ENCODE results near the gene ITIH3.

The ITIH3 gene

DNA sequence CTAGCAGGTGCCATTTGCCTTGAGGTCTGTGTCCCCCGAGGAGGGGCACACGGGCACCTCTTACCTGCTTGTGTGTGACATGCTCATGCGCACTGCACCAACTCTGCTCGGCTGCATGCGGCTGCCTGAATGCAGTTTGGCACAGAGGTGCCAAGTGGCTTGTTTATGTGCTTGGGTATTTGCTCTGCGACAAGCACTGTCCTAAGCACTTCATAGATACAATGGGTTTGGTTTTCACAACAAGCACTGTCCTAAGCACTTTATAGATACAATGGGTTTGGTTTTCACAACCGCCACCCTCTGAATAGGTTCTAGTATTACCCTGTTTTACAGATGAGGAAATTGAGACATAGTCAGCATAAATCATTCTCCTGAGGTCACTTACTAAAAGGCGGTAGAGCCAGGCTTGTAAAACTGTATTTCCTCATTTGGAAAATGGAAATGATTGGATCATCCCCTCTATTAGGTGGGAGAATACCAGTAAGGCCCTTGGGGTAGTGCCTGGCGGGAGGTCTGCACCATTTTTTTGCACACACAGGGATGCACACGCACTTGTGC is 35.4 kb downstream of the ITIH3 start:
- no peak for DNase-seq

DNA sequence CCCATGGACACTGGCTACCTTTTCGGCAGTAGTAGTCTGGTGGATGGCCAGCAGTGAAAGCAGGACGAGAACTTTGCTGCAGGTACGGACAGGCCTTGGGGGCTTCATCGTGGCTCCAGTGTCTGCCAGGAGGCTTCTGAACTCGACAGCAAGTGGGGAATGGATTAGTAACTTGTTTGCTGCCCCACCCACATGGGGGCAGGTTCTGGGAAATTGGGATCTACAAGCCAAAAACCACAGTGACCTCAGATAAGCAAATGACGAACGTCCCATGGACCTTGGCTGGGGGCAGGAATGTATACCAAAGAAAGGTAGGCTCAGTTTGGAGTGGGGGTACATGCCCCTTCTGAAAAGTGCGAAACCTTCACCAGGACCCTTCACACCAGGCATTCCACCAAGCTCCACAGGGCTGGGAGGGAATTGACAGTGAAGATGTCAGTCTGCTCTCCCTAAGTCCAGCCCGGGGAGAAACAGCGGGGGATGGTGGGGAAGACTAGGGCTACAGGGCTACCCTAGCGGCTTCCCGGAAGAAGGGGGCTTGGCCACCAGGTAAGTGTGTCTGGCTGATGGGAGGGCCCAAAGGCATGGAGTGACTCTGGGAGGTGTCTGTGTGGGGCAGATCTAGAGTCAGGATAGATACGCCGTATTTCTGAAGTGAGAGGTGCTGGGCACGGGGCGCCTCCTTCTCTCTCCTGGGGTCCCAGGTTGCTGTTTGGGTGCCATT is 36.1 kb downstream of the ITIH3 start, which contains the start of gene ITIH4:
Gene ITIH4, minus strand, starts transcription at position 138 of the 724 bp plus-strand sequence. Its CDS starts 30 bp downstream, at position 108.
- DNase-seq = no peak

DNA sequence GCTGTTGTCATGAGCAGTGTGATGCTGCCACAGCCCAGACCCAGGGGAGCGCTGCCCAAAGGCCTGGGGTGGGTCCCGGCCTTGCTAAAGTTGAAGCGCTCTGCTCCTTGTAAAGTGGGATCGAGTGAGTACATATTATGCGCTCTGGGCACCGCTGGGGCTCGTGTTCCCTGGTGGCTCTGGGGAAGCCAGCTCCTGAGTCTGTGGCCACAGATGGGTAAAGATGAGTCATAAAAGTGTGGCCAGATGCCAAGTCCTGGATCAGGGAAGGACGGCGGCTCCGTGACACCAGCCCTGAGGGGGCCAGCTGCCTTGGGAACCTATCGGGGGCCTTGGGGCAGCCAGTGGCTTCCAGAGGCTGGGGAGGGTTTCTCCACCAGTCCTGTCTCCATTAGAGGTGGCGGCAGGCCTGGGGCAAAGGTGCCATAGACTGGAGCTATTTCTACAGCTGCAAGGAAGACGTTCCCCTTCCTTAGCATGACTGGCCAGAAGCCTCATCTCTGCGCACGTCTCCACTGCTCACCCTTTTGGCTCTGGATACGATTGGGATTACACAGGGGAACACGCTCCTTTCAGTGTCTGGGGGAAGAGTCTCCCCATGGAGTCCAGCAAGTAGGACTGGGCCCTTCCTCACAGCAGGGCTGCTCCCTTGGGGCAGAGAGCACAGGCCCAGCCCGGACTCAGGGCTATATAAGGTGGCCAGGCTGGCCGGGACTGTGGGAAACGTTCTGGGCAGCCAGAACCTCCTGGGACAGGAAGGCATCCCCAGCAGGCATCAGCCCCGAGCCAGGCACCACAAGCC is 37.1 kb downstream of the ITIH3 start:
- DNase-seq = no peak

DNA sequence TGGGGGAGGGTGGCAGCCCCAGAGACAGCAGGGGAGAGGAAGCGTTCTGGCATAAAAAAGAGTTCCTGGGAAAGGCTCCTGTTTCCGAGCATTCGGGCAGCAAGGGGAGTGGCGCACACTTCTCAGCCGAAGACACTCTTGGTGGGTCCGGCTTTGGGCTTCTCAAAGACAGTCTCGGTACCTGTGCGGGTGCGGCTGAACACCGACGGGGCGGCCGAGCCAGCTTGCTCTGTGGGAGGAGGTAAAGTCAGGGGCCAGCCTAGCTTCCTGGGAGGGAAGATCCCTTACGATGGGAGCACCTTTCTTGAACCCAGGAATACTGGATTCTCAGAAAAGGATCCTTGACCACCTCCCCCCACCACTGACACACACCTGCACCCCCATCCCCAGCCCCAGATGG is 38.6 kb downstream of the ITIH3 start:
- DNase-seq = no peak

DNA sequence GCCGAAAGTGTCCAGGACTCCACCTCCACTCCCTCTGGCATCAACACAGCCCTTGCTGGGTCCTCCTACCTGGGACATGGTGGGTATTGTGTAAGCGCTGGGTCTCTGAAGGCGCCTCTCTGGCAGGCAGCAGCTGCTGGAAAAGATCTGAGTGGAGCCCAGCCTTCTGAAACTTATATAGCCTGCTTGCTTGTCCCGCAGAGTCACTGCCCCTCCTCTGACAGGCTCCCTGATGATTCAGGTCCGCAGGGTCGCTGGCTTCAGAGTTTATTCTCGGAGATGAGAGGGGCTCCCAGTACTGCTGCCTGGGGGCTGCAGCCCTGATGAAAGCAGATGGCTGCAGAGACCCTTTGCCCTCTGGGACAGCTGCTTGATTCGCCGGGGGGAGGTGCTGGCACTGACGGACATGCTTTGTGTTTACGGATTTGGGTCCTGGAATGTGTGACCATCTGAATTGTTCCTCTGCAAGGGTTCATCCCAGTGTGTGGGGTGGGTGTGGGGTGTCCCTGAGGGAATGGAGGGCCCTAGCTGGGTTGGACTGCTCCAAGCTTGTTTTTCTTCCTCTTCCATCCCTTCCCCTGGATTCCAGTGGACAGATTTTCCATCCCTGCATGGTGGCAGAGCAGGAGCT is 40.4 kb downstream of the ITIH3 start, which contains the start of gene MUSTN1:
Gene MUSTN1, minus strand, starts transcription at position 149 of the 631 bp plus-strand sequence. Its CDS starts 71 bp downstream, at position 78.
- DNase-seq = no peak

DNA sequence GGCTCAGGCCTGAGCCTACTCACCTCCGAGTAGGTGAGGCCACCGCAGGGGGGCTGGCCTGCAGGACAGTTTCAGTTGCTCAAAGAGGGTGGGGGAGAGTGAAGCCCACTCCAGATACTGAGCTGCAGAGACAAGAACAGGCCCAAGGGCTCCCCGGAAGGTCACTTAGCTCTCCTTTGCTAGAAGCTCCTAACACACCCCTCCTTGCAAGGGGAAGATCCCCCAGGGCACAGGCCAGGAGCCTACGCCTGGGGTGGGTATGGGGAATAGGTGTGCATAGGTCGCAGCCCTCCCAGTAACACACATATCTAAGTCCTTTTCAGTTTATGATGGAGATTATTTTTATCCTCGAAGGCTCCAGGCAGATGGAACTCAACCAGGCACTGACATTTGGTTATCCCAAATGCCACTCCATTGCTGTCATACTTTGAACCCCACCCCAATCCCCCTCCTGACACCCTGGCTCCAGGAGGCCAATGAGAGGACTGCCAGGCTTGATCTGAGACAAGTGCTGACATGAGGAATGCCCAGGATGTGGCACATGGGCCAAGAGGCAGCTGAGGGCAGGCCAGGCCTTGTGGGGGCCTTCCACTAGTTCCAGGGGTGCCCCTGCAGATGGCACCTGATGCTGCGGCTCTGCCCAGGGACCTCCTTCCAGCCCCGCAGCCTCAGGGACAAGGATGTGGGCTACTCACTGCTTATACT is 41.3 kb downstream of the ITIH3 start:
- no peak for DNase-seq

DNA sequence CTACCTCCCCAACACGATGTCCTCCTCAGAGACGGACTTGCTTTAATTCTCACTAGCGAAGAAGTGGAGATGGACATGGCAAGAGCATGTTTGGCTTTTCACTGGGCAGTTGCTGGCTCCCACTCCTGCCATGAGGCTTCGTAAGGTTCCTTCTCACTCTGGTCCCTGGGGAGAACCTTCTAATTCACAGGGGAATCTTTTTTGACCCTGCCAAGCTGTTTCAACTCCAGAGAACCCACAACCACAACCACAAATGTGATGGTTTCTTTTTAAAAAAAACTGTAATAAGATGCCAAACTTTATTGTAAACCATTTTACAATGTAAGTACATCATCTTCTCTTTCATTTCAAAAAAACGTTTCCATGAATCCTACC is 41.9 kb downstream of the ITIH3 start:
- DNase-seq = no peak

DNA sequence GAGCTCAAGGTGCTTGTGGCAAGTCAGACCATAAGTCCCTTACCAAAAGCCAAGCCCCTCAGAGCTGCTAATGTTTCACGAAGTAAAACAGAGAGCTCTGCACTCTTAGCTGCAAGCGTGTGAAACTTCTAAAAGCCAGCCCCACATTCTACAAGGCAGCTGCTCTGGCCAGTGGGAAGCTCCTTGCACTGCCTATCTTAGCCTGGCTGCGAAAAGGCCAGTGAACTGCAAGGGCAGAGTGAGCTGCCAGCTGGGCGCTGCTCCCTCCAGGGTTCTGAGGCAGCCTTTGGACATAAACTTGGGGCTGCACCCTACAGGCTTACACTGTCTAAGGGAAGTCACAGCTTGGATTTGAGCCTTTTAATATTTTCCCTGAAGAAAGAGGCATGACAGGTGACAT is 42.4 kb downstream of the ITIH3 start:
- no peak for DNase-seq

DNA sequence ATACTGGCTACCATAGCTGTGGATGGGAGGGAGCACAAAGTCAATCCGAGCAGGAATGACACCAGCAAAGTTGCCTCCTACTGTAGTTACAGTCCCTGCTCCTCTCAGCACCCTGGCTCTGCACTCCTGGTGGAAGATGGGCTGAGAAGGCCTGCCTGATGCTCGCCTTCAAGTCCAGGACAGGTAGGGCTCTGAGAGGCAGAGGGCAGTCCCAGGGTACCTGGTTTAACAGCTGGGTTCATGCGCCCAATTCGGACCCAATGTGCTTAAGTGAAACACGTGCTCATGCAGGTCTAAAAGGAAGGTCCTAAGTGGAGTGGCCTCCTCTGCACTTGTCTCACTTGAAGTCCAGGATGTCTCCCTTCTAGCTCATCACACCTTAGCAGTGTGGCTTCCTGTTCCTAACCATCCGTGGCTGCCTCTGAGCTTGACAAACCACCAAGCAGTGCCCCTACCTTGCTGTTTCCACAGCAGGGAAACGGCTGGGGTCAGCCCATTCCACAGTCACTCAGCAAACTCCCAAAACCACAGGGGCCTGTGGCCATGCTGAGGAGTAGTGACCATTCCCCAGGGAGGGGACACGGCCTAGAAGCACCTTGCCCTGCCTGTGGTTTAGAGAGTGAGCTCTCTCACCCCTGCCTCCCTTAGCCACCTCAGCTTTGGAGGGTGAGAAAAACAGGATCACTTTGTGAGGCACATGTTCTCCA is 44.1 kb downstream of the ITIH3 start:
- DNase-seq = peak in 1 of 2 donors; percentile 23

DNA sequence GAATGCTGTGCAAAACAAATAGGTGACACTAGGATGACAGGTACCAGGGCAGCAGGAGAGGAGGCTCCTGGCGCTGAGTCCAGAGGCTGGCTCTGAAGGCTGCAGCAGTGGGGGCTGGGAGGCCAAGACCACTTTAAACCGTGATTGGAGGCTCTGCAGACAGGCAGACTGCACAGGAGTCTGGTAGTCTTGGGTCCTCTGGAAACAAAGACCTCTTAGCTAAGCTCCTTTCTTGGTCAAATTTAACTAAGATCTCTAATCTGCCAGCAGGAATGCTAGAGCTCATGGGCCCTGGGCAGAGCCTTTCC is 44.6 kb downstream of the ITIH3 start:
- DNase-seq = no peak

DNA sequence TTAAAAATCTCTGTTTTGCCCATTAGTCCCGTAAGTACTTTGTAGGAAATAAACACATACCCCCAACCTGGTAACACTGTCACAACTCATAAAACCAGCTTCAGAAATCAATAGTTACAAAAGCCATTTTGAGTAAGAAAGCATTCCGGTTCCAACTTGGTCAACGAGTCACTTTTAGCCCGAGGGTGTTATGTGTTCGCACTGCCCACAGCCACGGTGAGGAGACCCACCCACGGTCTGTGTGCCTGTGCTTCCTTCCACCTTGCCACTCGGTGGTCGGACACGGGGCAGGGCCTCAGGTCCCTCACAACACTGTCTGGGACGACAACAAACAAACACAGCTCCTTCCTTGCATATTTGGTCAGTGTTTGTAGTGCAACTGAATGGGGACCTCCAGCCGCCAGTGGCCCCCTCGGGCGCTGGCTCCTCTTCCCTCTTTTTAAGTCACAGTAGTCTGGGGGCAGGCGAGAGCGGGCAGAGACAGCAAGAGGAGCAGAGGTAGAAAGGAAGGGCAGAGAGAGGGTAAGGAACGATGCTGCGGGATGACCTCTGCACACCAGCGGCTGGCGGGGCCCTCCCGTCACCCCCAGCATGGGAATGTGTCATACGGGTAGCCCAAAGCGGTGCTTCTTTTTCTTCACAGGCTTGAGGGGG is 45.4 kb downstream of the ITIH3 start:
- DNase-seq = no peak

DNA sequence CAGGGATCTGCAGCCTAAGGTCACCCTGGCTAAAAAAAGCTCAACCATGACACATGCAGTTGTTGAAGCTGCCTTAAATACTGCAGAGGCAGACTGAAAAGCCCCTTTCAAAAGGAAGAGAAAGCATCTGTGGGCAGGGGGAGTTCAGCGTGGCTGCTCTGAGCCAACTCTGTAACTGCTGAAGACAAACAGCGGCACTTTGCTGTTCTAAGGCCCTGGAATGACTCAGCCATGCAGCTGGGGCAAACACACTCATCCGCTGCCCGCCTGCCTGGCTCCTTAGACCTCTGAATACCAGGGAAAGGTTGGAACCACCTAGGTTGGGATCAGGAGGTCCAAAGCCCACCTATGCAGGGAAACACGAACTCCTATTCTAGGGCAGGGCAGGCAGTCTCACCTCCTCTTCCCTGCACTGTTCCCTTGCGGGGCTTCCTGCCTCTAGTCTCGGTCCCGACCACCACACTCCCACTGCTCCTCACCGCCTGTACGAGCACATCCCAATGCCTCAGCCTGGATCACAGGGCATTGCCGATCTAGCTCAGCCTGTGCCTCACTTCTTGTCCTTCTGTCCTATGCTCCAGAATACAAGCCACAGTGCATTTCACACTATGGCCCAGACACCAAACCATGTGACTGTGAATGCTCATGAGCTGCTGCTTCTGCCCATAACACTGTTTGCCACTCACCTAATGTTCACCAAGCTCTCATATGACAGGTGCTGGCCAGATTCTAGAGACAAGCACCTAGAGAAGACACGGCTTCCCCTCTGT is 46.8 kb downstream of the ITIH3 start:
- no peak for DNase-seq

DNA sequence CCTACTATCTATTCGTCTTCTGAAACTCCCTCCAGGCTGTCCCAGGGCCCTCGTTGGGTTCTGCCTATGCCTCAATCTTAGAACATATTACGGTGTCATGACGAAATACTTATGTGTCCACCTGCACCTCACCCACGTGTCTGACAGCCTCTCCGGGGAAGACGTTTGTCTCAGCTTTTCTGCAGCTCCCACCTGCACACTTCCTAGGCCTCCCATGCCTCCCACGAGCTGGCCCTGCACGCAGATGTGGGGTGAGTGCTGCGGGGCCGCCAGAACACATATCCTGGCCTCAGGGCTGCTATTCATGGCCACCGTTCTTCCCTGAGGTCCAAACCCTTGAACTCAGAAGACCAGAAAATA is 47.4 kb downstream of the ITIH3 start:
- no peak for DNase-seq

DNA sequence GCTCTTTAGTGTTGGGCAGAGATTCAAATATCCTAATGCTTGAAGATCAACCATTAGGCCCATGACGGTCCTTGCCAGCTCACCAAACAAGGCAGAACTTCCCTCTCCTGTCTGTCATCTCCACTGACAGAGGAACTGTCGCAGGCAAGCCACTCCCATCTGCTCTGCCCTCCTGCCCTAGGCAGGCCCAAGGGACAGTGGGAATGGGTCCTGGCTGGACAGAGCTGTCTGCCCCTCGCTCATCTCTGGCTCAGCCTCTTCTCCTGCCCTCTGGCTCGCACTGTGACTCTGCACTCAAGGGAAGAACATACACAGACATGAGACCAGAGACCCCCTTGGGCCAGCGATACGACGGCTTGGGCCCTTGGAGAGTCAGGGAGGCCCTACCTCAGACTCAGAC is 47.8 kb downstream of the ITIH3 start:
- no peak for DNase-seq

DNA sequence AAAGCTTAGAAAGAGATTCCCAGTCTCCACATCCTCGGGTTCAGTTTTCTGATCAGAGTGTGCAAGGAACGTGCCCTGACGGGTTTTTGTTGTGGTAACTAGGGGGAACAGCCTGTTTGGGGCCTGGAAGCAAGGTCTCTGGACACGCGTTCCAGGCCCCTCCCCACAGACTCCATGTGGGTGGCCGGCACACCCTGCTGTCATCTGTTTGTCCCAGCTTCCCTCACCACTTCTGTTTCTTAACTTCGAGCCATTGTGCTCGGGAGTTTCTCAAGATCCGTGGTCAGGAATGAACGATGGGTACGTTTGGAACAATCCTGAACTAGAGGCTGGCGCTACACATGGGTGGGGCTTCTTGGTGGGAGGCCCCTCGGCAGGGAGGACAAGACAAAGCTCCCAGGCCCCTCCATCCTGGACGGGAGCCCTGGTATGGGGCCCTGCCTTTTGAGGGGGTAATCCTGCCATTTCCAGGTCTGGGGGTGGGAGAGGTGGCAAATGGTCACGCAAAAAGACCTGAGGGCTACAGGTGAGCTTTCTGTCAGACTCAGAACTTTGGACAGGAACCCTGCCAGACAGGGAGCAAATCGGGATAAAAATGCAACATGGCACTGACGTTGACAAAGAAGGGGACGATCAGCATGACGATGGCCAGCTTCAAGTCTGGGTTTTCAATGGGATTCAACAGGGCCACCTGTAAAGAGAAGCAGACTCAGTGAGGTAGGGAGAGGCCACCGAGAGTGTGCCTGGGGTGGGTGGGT is 48.7 kb downstream of the ITIH3 start:
- DNase-seq = no peak

DNA sequence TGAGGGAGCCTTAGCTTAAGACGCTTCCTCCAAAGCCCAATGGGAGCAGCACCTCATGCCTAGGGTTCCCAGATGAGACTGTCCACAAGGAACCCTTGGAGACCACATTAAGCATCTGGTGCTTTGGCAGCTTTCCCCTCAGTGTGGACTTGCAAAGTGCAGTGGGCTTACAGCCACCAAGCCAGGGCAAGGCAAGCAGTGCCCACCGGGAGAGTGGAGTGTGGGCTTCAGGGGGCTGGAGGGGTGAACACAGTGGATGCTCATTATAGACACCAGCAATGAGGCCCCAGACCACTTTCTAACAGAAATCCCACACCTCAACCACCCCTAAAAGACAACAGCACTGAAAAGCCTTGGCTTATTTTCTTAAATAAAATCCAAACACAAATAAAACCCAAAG is 49.3 kb downstream of the ITIH3 start:
- DNase-seq = no peak

DNA sequence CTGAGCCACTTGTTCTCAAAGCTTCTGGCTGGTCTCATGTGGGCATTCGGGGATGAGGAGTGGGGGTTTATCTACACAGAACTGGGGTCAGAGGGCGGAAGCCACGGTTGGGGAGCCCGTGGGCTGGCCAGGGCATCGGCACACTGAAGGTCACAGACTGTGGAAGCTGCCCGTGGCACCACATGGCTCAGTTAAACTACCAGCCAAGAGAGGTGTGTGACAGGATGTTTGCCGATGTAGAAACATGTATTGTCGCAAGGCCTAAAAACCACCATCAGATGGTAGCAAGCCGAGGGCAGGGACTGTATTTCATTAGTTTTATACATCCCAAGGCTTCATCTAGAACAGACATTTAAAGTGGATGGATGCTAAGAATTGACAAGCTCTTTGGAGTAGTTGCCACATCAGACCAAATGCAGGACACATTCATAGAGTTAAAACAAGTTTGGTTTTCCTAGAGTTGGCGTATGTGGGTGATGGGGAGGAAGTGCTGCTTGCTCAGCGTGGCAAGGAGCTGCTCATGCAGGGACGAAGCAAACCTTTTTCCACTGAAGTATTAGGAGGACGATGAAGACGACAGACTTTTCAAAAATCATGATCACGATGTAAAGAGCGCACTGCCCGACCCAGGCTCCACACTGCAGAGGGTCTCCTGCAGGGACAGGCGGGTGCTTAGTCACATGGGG is 49.8 kb downstream of the ITIH3 start:
- no peak for DNase-seq

DNA sequence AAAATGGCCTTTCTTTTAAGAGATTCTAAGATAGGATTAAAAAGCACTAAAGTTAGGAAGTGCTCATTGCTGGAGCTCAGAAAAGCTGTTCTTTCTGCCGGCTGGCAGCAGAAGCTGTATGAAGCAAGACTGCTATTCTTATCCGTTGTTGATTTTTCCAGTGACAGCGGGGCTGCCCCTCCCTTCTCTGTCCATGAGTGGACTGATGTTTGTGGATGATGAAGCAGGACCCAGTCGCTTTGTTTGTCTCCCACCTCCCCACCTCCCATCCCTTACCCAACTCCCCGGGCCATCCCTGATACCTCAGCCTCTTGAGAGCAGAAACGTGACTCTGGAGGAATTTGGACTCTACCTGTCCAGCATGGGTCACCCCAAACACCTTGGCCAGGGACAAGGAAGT is 50.6 kb downstream of the ITIH3 start:
- no peak for DNase-seq

DNA sequence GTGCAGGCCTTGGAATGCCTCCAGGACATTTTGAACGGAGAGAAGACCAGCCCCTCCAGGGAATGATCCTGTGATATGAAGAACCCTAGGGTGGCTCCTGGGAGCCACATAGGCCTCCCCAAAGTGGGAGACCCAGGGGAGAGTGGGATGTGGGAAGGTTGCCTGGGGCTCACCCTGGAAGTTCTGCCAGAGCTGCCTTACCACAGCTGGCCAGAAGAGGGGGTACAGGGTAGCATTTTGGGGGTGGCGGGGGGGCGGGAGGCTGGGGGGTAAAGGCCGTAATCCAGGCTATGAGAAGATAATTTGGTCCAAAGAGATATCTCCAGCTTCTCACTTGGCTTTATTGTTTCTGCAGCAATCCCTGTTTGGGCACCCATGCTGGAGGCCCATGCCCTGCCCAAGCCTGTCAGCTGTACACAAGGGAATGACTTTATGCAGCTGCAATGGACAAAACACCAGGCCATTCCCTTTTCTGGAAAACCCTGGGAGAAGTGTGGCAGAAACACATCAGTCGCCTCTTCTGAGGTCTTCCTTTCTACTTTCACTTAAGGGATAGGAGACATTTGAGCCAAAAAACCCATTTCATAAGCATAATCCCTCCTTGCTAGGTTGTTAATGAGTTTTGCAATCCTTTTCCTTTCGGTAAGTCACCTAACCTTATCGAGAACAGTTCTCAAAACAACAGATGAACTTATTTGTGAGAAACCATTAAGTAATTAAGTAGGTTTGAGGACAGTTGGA is 51.3 kb downstream of the ITIH3 start:
- peak in 1 of 2 donors; percentile 7 for DNase-seq

Data from CD4-positive, alpha-beta T cell treated with Interleukin-1 beta for 1 hour (primary cell).